GM23248 (cell line): ENCODE measurements around the gene CST4.

Experiments
- EZH2 ChIP-seq: fragments of 200-600 bp; sonication (generic); IDR thresholded peaks from 2 replicates; pipeline ENCODE4 v1.6.1; 2018; ENCODE audit warnings: antibody characterized with exemption, mild to moderate bottlenecking; ENCODE audit not compliant: insufficient read depth, poor library complexity, severe bottlenecking
- EZH2phosphoT487 ChIP-seq: fragments of 200-600 bp; sonication (generic); IDR thresholded peaks from 2 replicates; pipeline ENCODE4 v1.6.1; 2018; ENCODE audit warnings: antibody characterized with exemption, moderate library complexity, mild to moderate bottlenecking, low read depth; ENCODE audit not compliant: insufficient read depth

DNA sequence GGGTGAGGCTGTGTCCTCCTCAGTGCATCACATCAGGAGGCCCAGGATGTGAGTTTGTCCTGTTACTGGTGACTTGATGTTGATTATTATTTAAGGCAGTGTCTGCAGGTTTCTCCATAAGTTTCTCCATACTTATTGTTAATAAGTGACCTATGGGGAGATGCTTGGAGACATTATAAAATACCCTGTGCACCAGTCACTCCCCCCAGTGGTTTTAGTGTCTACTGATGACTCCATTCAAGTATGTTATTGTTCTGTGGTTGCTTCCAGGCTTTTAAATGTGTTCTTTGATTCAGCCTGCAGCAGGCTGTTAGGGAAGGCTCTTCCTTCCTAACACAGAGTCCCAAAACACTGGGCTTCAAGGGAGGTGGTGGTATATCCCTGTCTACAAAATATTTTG lies 36.5 kb downstream of the CST4 start:
- no peak for TF ChIP-seq EZH2
- TF ChIP-seq EZH2phosphoT487: no peak
